K562 (cell line): ENCODE measurements around the gene SYN1.

Source experiments
- ATF3 ChIP-seq, 2 experiments: fragments of 450-650 bp in 1 of 2; sonication (generic) in 1 of 2; formaldehyde crosslinking in 1 of 2; IDR thresholded peaks in 1 of 2; conservative IDR thresholded peaks in 1 of 2; 2 replicates each; pipeline versions ENCODE4 v1.6.1 to v1.8.1; 2016 to 2023; ENCODE audit warnings: mild to moderate bottlenecking in 2 of 2, moderate library complexity in 2 of 2, inconsistent platforms in 1 of 2, missing genetic modification reagents in 1 of 2
- ERF ChIP-seq: fragments of 450-650 bp; formaldehyde crosslinking; IDR thresholded peaks from 2 replicates; pipeline ENCODE4 v1.4.0; 2020; ENCODE audit warnings: mild to moderate bottlenecking, mixed read lengths
- IRF9 ChIP-seq: fragments of 450-650 bp; IDR thresholded peaks from 2 replicates; pipeline ENCODE4 v1.6.1; 2016; ENCODE audit warnings: missing biosample characterization, missing genetic modification characterization
- MXI1 ChIP-seq: IDR thresholded peaks from 2 replicates; pipeline ENCODE4 v1.6.1; 2011; ENCODE audit warnings: low read depth, mild to moderate bottlenecking, improper control_type of control experiment, low read length
- POLR2A ChIP-seq: fragments of 450-650 bp; conservative IDR thresholded peaks from 2 replicates; pipeline ENCODE4 v1.6.1; 2016
- POLR2AphosphoS2 ChIP-seq: IDR thresholded peaks from 2 replicates; pipeline ENCODE4 v1.6.1; 2012; ENCODE audit warnings: low read length, improper control_type of control experiment
- PRDM10 ChIP-seq: fragments of 450-650 bp; IDR thresholded peaks from 2 replicates; pipeline ENCODE4 v1.6.1; 2018; ENCODE audit not compliant: partially characterized antibody
- RCOR1 ChIP-seq, 2 experiments: IDR thresholded peaks; 2 replicates each; pipeline ENCODE4 v1.6.1; 2012; ENCODE audit warnings: low read depth in 2 of 2, low read length in 2 of 2, borderline replicate concordance in 1 of 2, improper control_type of control experiment in 1 of 2
- ZBTB1 ChIP-seq: sonication (generic); formaldehyde crosslinking; IDR thresholded peaks from 2 replicates; pipeline ENCODE4 v1.8.1; 2023; ENCODE audit warnings: missing genetic modification reagents, low read depth, mild to moderate bottlenecking, borderline replicate concordance
- ZBTB33 ChIP-seq: sonication (generic); formaldehyde crosslinking; IDR thresholded peaks from 2 replicates; pipeline ENCODE4 v1.8.1; 2023; ENCODE audit warnings: mild to moderate bottlenecking, missing genetic modification reagents
- ZNF232 ChIP-seq: sonication (generic); formaldehyde crosslinking; IDR thresholded peaks from 2 replicates; pipeline ENCODE4 v1.8.0; 2022; ENCODE audit warnings: mild to moderate bottlenecking, missing genetic modification reagents
- ZNF445 ChIP-seq: fragments of 250-450 bp; sonication (Bioruptor Pico); IDR thresholded peaks from 2 replicates; pipeline ENCODE4 v1.4.0; 2020; ENCODE audit warnings: low read depth, mild to moderate bottlenecking, moderate library complexity
- TF ChIP-seq, protein P1 (sequence below): fragments of 450-650 bp; IDR thresholded peaks from 2 replicates; pipeline ENCODE4 v1.6.1; 2016; ENCODE audit warnings: antibody characterized with exemption

GRCh38 chrX:47625365-47625764, 5.7 kb upstream of the SYN1 start:
- TF ChIP-seq PRDM10 (no peak), ZBTB1 (CRISPR knock-in tag) (no peak), IRF9 (tag) (no peak), POLR2A (no peak), ERF (no peak), ATF3 (IDR thresholded peaks at IDR 0.05) (no peak), ATF3 (CRISPR knock-in tag; conservative IDR thresholded peaks at IDR 0.05) (no peak), POLR2AphosphoS2 (no peak), MXI1 (no peak), ZNF232 (no peak), ZBTB33 (CRISPR knock-in tag) (no peak), ZNF445 (CRISPR knock-in tag) (no peak), RCOR1 (IDR thresholded peaks at IDR 0.05; ENCODE audit: borderline replicate concordance in 1 of 2, low read depth in 2 of 2, low read length in 2 of 2) (no peak)
- TF ChIP-seq, protein P1, sequence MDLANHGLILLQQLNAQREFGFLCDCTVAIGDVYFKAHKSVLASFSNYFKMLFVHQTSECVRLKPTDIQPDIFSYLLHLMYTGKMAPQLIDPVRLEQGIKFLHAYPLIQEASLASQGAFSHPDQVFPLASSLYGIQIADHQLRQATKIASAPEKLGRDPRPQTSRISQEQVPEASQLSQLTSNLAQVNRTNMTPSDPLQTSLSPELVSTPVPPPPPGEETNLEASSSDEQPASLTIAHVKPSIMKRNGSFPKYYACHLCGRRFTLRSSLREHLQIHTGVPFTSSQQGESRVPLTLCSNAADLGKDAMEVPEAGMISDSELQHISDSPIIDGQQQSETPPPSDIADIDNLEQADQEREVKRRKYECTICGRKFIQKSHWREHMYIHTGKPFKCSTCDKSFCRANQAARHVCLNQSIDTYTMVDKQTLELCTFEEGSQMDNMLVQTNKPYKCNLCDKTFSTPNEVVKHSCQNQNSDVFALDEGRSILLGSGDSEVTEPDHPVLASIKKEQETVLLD: no peak
